CD4-positive, CD25-positive, alpha-beta regulatory T cell (primary cell): ENCODE measurements around the gene CACNB2. TPM values are rescaled to one million over a fixed set of nuclear protein-coding genes. Genes with fewer than 3 reads are reported as not detected.

ENCODE experiments used
- ATAC-seq, 2 donors: fragments of 150-1000 bp; cut with Tn5 transposase; one replicate each; pipeline ENCODE4 v1.10.0; 2021; ENCODE audit warnings: low read depth in 2 of 2, moderate number of reproducible peaks in 2 of 2, moderate library complexity in 1 of 2
- DNase-seq, 3 donors: peaks; one replicate each; pipeline versions ENCODE4 v3.0.0 to v3.0.0-alpha.2; 2012 to 2022; ENCODE audit warnings: mixed read lengths in 1 of 3
- H3K27ac ChIP-seq: one replicate; pipeline ENCODE4 v1.7.0; 2013; ENCODE audit warnings: mild to moderate bottlenecking, low read length; ENCODE audit not compliant: insufficient read depth, poor library complexity, severe bottlenecking
- H3K27me3 ChIP-seq: one replicate; pipeline ENCODE4 v1.7.0; 2013; ENCODE audit warnings: low read length; ENCODE audit not compliant: control insufficient read depth, insufficient read depth
- H3K36me3 ChIP-seq: one replicate; pipeline ENCODE4 v1.7.0; 2013; ENCODE audit warnings: mild to moderate bottlenecking, low read length, moderate library complexity; ENCODE audit not compliant: control insufficient read depth, insufficient read depth
- H3K4me1 ChIP-seq: 2 replicates; pipeline ENCODE4 v1.7.0; 2013; ENCODE audit warnings: mild to moderate bottlenecking, low read length; ENCODE audit not compliant: insufficient read depth, control insufficient read depth, poor library complexity, severe bottlenecking
- H3K4me3 ChIP-seq: one replicate; pipeline ENCODE4 v1.7.0; 2013; ENCODE audit warnings: low read depth, mild to moderate bottlenecking, low read length, moderate library complexity
- H3K9me3 ChIP-seq, 2 experiments: 1 replicate in 1 of 2; 2 replicates in 1 of 2; pipeline ENCODE4 v1.7.0; 2013; ENCODE audit warnings: low read length in 2 of 2, mild to moderate bottlenecking in 1 of 2, moderate library complexity in 1 of 2; ENCODE audit not compliant: control insufficient read depth in 2 of 2
- H3K27ac Mint-ChIP-seq, 3 donors: one replicate each; pipeline ENCODE4 v1.8.0; 2020 to 2022; ENCODE audit warnings: mild to moderate bottlenecking in 3 of 3, mixed read lengths in 3 of 3, moderate library complexity in 2 of 3
- H3K27me3 Mint-ChIP-seq: one replicate; pipeline ENCODE4 v1.8.0; 2022; ENCODE audit warnings: mild to moderate bottlenecking, mixed read lengths
- H3K36me3 Mint-ChIP-seq: one replicate; pipeline ENCODE4 v1.8.0; 2020; ENCODE audit warnings: mixed read lengths
- H3K4me1 Mint-ChIP-seq, 4 donors: one replicate each; pipeline ENCODE4 v1.8.0; 2020 to 2022; ENCODE audit warnings: mixed read lengths in 4 of 4, mild to moderate bottlenecking in 1 of 4
- H3K4me3 Mint-ChIP-seq, 4 donors: one replicate each; pipeline ENCODE4 v1.8.0; 2020 to 2022; ENCODE audit warnings: mild to moderate bottlenecking in 4 of 4, mixed read lengths in 4 of 4, moderate library complexity in 3 of 4
- H3K9me3 Mint-ChIP-seq, 7 donors: one replicate each; pipeline ENCODE4 v1.8.0; 2020 to 2022; ENCODE audit warnings: mixed read lengths in 7 of 7, mild to moderate bottlenecking in 3 of 7, moderate library complexity in 2 of 7
- polyA plus RNA-seq, 4 donors: library from polyadenylated mRNA; unstranded; fragments of 300-500 nt; fragmentation: Illumina TruSeq; gene quantifications; one replicate each; pipeline ENCODE4 v1.2.3, GENCODE V29; 2021
- total RNA-seq: library from RNA; stranded (reverse); gene quantifications from one replicate; pipeline ENCODE4 v1.2.3, GENCODE V29; 2022

Gene CACNB2
- total and polyA plus RNA-seq, 5 donors from 2014 or later, result 0.39 to 0.80 (median 0.49) TPM

DNA sequence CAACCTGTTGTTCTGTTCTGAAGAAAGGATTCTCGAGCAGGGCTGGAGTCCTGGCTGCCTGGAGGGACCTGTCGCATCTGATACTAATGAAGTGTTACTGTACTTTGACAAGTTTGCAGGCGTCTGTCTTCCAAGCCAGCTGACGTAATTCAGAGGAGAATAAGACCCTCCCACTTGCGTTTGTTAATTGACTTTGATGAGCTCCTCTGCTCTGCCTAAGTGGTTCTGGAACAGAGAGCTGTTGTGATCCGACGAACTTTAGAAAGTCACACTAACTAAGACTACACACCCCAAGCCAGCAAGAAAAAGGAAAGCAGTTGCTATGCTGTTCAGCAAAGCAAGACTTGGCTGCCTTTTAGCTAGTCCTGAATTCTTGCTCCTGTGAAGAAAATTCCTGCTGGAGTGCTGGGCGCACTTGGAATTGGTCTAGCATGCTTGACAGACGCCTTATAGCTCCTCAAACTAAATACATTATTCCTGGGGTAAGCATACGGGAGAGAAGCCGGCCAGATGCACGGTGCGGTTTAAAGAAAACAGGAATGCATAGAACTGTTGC is 200.3 kb downstream of the CACNB2 start:
- Mint-ChIP-seq H3K27me3 (no peaks in the 10 kb centered on the region), H3K4me1 (no peaks in the 10 kb centered on the region), H3K36me3 (no peaks in the 10 kb centered on the region), H3K4me3 (no peak overlapping the region), H3K9me3 (peaks cover 0 to 3% (median 0%) of the 10 kb centered on the region in 7 donors), H3K27ac (no peak overlapping the region)
- no peaks in the 10 kb centered on the region for H3K36me3 ChIP-seq
- H3K27me3 ChIP-seq, result no peaks in the 10 kb centered on the region
- H3K9me3 ChIP-seq, result no peaks in the 10 kb centered on the region
- DNase-seq (no peak), ATAC-seq (no peak)
- no peak overlapping the region for H3K27ac ChIP-seq
- no peaks in the 10 kb centered on the region for H3K4me1 ChIP-seq
- no peak overlapping the region for H3K4me3 ChIP-seq

DNA sequence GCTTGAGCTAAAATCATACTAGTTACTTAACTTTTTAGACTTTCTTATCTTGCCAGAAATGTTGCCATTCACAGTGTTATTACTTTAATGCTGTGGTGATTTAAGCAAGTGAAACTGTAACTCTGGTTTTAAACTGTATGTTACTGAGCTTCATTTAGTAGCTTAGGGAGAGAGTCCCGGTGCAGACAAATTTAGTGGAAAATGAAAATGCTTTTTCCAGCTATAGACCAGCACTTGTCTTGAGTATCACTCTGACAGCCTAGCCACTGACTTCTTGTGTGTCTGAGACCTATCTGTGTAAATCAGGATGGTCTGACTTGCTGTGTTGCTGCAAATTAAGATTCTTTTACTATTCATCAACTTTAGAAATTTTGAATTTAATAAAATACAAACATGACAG is 200.8 kb downstream of the CACNB2 start:
- H3K36me3 Mint-ChIP-seq, result no peaks in the 10 kb centered on the region
- H3K27me3 Mint-ChIP-seq, result no peaks in the 10 kb centered on the region
- Histone ChIP-seq H3K36me3 (no peaks in the 10 kb centered on the region), H3K9me3 (no peaks in the 10 kb centered on the region), H3K27me3 (no peaks in the 10 kb centered on the region), H3K27ac (no peak overlapping the region), H3K4me1 (no peaks in the 10 kb centered on the region), H3K4me3 (no peak overlapping the region)
- no peak overlapping the region for H3K27ac Mint-ChIP-seq
- DNase-seq (no peak), ATAC-seq (no peak)
- no peak overlapping the region for H3K4me3 Mint-ChIP-seq
- H3K9me3 Mint-ChIP-seq, result peaks cover 0 to 1% (median 0%) of the 10 kb centered on the region in 7 donors
- H3K4me1 Mint-ChIP-seq, result no peaks in the 10 kb centered on the region

DNA sequence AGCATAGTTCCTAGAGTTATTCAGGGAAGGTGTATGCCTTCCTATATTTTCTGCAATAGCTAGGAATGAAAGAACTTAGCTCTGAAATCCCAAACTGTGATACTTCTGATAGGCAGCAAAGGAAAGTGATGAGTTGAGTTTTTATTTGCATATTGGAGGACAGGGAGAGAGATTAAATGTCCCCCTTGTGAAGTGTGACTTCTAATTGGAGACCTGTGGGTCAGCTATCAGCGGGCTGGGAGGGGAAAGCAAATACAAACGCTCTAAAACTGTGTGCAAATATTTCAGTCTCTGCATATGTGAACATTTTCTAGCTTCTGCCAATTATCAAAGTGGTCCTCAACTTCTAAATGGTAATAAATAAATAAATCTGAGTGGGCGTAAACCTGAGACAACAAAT is 203.3 kb downstream of the CACNB2 start:
- H3K27ac ChIP-seq, result no peak overlapping the region

DNA sequence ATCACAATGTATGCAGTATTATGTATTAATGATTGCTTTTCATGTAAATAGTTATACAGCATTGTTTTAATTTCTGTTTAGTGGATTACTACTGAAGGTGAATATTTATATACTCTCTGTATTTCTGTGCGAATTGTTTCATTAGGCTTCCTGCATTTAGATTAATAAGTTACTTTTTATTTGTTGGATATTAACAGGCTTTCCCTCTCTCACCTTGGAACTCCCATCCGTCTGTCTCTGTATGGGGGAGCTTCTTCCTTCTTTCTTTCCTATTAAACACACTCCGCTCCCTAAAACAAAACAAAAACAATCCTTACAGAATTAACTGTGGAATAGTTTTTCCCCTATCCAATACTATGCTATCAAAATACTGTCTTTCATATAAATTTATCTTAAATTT is 205.1 kb downstream of the CACNB2 start:
- no peaks in the 10 kb centered on the region for H3K4me1 ChIP-seq

More for the DNA sequence above, 203.3 kb downstream of the CACNB2 start:
- Mint-ChIP-seq H3K36me3 (no peaks in the 10 kb centered on the region), H3K4me3 (no peak overlapping the region), H3K9me3 (no peaks in the 10 kb centered on the region), H3K27ac (no peak overlapping the region), H3K27me3 (no peaks in the 10 kb centered on the region), H3K4me1 (no peaks in the 10 kb centered on the region)
- Histone ChIP-seq H3K9me3 (no peaks in the 10 kb centered on the region), H3K4me3 (no peak overlapping the region), H3K36me3 (no peaks in the 10 kb centered on the region), H3K4me1 (no peaks in the 10 kb centered on the region), H3K27me3 (no peaks in the 10 kb centered on the region)
- no peak for ATAC-seq
- DNase-seq, result no peak

DNA sequence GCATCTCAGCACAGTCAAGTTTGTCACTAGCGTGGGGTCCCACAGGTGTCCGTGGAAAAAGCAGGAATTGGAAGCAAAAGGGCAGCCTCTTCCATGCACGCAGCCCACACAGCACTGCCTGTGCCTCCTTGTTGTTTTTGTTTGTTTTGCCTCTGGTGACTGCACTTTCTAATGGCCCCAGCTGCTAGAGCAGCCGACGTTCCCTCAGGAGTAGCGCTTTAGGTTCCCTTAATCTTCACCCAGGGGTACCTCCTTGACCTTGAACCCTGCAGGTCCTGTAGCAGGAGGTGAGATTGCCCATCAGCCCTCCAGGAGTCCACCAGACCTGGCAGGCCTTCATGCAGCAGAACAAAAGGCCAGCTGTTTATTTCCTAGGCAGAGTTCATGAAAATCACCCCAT is 210.1 kb downstream of the CACNB2 start:
- Histone ChIP-seq H3K27ac (no peak overlapping the region), H3K4me1 (no peaks in the 10 kb centered on the region), H3K27me3 (no peaks in the 10 kb centered on the region), H3K9me3 (no peaks in the 10 kb centered on the region), H3K4me3 (no peak overlapping the region), H3K36me3 (no peaks in the 10 kb centered on the region)
- Mint-ChIP-seq H3K9me3 (peaks cover 0 to 3% (median 0%) of the 10 kb centered on the region in 7 donors), H3K27ac (no peak overlapping the region), H3K27me3 (no peaks in the 10 kb centered on the region), H3K4me1 (no peaks in the 10 kb centered on the region), H3K4me3 (no peak overlapping the region), H3K36me3 (no peaks in the 10 kb centered on the region)
- ATAC-seq (no peak), DNase-seq (no peak)

More for the DNA sequence above, 205.1 kb downstream of the CACNB2 start:
- Histone ChIP-seq H3K27ac (no peak overlapping the region), H3K9me3 (no peaks in the 10 kb centered on the region), H3K27me3 (no peaks in the 10 kb centered on the region), H3K4me3 (no peak overlapping the region), H3K36me3 (no peaks in the 10 kb centered on the region)
- no peaks in the 10 kb centered on the region for H3K36me3 Mint-ChIP-seq
- no peaks in the 10 kb centered on the region for H3K27me3 Mint-ChIP-seq
- DNase-seq (no peak), ATAC-seq (no peak)
- H3K4me1 Mint-ChIP-seq, result no peaks in the 10 kb centered on the region
- no peaks in the 10 kb centered on the region for H3K9me3 Mint-ChIP-seq
- H3K27ac Mint-ChIP-seq, result no peak overlapping the region
- no peak overlapping the region for H3K4me3 Mint-ChIP-seq

DNA sequence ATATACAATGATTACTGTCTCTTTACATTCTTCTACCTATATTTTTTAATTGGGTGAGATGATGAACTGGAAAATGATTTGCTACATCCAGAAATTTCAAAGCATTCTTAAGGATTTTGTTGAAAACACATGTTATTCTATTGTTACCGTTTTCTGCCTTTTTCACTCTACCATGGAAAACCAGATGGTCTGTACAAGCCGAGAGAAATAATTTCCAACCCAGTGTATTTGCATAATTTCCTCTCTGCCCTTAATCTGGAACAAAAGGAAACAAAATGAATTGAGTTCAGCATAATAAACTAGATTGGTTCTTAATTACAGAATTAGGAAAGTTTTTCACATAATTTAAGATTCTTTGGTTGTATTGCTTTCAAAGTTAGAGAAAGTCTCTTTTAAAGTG is 211.2 kb downstream of the CACNB2 start:
- H3K36me3 ChIP-seq, result no peaks in the 10 kb centered on the region
- no peak for DNase-seq
- Mint-ChIP-seq H3K4me3 (no peak overlapping the region), H3K36me3 (no peaks in the 10 kb centered on the region), H3K27ac (no peak overlapping the region), H3K9me3 (peaks cover 0 to 3% (median 0%) of the 10 kb centered on the region in 7 donors), H3K27me3 (no peaks in the 10 kb centered on the region), H3K4me1 (no peaks in the 10 kb centered on the region)
- H3K4me1 ChIP-seq, result no peaks in the 10 kb centered on the region
- no peak overlapping the region for H3K27ac ChIP-seq
- ATAC-seq, result no peak
- H3K9me3 ChIP-seq, result no peaks in the 10 kb centered on the region
- H3K4me3 ChIP-seq, result no peak overlapping the region
- H3K27me3 ChIP-seq, result no peaks in the 10 kb centered on the region

GRCh38 chr10:18352175-18352574 is 212.0 kb downstream of the CACNB2 start:
- no peak overlapping the region for H3K27ac ChIP-seq
- Mint-ChIP-seq H3K9me3 (peaks cover 0 to 3% (median 0%) of the 10 kb centered on the region in 7 donors), H3K4me3 (no peak overlapping the region), H3K27me3 (no peaks in the 10 kb centered on the region), H3K27ac (no peak overlapping the region), H3K36me3 (no peaks in the 10 kb centered on the region), H3K4me1 (no peaks in the 10 kb centered on the region)
- no peaks in the 10 kb centered on the region for H3K4me1 ChIP-seq
- H3K36me3 ChIP-seq, result no peaks in the 10 kb centered on the region
- no peak overlapping the region for H3K4me3 ChIP-seq
- H3K27me3 ChIP-seq, result no peaks in the 10 kb centered on the region
- no peak for ATAC-seq
- no peaks in the 10 kb centered on the region for H3K9me3 ChIP-seq
- no peak for DNase-seq

DNA sequence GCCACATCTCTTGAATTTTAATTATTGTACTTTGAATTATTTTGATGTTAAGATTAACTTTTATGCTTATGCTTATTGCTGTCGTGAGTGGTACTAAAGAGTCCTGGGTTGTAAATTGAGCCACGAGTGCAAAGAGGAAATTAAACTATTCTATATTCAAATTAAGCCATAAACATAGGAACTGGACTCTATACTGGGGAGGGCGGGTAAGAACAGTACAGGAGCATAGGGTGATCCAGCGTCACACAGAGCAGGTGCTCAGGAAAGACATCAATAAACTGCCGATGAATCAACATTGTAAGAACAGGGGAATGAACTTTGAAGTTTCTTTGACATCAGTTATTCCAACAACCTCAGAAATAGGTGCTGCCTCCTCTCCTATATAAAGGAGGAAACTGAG is 219.6 kb downstream of the CACNB2 start:
- no peak for ATAC-seq
- Mint-ChIP-seq H3K4me3 (no peak overlapping the region), H3K27me3 (peaks cover 7% of the 10 kb centered on the region), H3K4me1 (no peaks in the 10 kb centered on the region), H3K36me3 (no peaks in the 10 kb centered on the region), H3K27ac (no peak overlapping the region), H3K9me3 (peaks cover 0 to 3% (median 0%) of the 10 kb centered on the region in 7 donors)
- H3K36me3 ChIP-seq, result no peaks in the 10 kb centered on the region
- H3K4me1 ChIP-seq, result no peaks in the 10 kb centered on the region
- H3K27me3 ChIP-seq, result no peaks in the 10 kb centered on the region
- H3K9me3 ChIP-seq, result no peaks in the 10 kb centered on the region
- no peak for DNase-seq
- H3K27ac ChIP-seq, result no peak overlapping the region
- no peak overlapping the region for H3K4me3 ChIP-seq
